COLO668 (cell line): Measurements from ENCODE around the gene CACHD1.
"Not testable (repeated sequence)": the region's sequence is repeated elsewhere in the genome, so short reads cannot be mapped to it uniquely, and the experiment has no call there.

Experiments used
- DNase-seq: peaks from one replicate; lab custom pipeline; 2025; ENCODE audit not compliant: unreplicated experiment; lab: John Stamatoyannopoulos, UW

Gene CACHD1

DNA sequence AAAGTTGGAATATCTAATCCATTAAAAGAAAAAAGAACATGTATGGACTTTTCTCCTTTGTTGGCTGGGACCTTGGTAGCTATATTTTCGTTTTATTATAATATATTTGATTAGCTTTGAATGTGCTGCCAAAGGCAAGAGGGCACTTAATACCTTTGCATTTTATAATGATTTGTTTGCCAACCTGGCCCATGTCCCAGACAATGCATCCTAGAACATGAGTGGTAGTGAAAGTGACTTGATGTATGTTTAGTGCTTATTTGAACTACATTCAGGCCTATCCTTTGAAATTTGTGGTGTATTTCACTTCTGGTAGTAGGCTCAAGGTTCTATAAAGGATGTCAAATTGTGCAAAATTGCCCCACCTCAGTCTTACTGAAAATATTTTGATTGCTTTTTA lies 25.9 kb downstream of the CACHD1 start:
- peak; percentile 90 for DNase-seq

DNA sequence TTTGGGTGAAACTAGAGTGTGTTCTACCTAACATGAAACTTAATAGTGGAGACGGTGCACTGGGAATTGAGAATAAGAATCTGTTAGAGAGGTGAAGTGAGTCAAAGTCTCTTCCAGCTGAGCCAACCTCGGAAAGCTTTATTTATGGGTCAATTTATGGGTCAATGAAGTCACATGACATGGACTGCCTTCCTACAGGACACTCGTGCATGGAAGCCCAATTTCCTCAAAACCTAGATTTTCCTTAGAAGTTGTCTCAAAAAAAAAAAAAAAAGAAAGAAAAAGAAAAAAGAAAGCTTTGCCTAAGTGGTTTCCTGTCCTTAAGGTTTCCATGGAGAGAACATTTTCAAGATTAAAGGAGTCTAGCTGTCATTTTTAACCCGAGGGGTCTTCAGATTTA lies 26.7 kb downstream of the CACHD1 start:
- DNase-seq = no peak

DNA sequence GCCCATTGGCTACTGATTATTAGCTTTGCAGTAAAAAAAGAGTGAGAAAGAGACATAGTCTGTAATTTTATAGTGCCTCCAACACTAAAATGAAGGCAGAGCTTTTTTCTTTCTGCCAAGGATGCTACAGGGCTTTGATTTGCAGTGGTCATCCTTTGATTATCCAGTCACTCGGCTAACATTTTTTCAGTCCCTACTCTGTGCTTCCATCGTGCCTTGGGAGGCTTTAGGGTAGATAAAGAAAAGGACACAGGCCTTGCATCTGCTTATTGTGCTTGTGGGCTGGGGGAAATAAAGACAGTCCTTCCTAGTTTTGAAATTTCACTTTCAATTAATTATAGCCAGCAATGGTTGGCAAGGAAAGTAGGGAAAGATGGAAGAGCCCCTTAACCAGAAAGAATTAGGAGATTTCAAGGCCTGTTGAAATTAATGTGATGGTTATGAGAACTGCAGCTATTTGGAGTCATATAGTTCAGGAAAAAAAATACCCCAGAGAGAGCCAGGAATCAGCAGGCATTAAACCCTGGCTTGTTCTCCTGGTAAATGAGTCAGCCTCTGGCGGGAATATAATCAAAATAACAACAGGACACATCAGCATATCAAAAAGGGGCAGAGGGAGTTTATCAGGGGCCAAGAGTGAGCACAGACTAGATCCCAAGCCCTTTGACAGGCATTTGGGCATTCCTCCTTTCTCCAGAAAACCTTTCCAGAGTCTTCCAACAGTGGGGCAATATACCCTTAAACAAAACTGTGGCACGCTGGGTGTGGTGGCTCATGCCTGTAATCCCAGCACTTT lies 27.4 kb downstream of the CACHD1 start:
- DNase-seq = no peak

DNA sequence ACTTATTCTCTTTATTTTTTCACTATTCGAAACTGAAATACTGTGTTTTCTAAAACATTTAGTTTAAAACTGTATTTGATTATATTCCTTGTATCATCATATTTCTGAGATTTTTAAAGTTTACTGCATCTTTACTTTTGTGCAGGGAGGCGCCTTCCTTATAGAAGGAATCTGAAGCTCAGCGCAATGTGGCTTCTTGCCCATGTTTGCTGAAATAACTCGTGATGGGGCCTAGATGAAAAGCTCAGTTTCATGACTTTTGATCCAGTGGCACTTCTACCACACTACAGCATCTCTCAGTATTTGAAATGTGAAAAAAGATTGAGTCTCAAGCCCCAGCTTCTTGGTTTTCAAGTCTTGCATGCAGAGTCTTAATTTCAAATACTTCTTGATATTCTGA lies 28.4 kb downstream of the CACHD1 start:
- no peak for DNase-seq

DNA sequence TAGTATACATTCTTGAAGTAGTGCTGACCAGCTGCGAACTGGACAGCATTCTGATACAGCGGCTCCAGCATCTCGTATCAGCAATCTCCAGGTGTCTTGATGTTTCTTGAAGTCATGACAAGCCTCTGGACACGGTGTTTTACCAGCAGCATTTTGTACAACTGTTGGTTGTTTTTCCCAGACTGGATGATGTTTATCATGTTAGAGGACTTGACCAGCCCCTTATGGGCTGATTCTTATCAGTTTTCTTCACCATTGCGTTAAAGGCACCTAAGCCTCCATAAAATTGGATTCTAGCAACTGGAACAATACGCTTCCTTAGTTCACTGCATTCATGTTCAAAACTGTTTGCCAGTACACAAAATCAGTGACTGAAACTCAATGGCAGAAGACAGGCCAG lies 29.1 kb downstream of the CACHD1 start:
- DNase-seq = no peak

DNA sequence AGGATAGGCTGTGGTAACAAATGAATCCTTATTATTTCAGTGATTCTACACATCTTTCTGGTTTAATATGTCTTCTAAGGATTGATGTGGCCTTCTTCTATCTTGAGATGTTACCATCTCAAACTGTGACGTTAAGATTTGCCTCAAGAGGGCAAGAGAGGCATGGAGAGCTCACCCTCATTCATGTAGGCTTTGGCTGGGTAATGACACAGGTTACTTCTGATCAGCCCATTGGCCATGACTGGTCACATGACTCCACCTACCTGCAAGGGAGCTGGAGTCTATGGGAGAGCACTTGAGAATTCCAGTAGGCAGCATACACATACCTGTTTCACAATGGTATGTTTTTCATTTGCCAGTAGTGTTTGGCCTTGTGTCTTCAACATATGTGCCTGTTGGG lies 30.0 kb downstream of the CACHD1 start:
- DNase-seq = no peak

DNA sequence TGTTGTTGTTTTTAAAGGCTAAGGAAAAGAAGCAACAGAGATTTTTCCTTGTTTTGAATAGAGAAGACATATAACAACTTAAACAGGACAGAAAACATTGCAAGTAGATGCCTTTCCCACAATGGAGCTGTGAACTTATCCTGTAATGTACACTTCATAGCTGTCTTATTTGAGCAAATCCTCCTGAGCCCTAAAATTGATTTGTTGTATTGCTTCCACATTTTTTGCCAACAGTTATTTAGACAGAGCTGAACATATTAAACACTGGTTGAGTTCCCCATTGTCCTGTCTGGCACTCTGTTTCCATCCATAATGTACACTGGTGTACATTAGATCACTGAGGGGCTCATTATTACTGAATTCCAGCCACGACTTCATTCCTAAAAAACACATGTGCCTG lies 32.2 kb downstream of the CACHD1 start:
- DNase-seq = no peak

DNA sequence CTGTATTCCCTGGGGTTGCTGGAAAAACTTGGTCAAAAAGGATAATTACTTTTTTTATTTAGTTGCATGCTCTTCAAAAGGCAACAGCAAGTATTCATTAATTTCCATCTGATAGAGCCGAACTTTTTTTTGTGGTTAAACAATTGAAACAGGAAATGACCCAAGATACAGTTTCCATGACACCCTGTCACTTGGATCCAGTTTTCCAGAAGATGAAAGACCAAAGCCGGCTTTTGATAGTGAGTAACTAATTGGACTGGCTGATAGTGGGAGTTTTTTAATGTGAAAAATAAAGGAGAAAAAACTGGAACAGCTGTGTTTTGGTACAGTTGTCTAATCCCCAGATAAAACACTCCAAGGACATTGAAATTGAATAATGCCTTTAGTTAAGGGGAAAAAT lies 33.0 kb downstream of the CACHD1 start:
- DNase-seq = no peak

DNA sequence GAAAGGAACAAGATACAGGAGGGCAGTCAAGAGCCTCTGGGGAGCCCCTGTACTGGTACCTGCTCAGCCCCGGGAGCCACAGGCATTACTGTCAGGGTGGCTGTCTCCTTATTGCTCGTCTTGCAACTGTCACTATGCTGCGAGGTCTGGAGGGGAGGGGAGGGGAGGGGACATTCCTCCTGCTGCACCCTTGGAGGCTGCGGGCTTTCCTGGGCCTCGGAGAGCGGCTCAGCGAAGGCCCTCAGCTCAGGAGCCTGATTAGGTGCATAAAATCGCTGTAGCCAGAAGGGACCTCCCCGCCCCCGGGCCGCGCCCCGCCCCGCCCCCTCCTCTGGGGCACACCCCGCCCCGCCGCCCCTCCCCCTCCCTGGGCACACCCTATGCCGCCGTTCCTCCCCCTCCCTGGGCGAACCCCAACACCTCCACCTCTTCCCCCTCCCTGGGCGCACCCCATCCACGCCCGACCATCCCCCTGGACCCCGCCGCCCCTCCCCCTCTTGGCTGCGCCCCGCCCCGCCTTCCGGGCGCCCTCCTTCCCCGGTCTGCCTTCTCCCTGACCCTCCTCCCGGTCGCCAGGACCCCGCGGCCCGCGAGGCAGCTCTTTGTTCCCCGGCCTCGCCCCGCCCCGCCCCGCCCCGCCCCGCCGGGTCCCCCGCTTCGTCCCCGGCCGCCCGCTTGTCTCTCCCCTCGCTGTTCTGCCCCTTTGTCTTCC lies 35.5 kb downstream of the CACHD1 start:
- peak; percentile 93 for DNase-seq

DNA sequence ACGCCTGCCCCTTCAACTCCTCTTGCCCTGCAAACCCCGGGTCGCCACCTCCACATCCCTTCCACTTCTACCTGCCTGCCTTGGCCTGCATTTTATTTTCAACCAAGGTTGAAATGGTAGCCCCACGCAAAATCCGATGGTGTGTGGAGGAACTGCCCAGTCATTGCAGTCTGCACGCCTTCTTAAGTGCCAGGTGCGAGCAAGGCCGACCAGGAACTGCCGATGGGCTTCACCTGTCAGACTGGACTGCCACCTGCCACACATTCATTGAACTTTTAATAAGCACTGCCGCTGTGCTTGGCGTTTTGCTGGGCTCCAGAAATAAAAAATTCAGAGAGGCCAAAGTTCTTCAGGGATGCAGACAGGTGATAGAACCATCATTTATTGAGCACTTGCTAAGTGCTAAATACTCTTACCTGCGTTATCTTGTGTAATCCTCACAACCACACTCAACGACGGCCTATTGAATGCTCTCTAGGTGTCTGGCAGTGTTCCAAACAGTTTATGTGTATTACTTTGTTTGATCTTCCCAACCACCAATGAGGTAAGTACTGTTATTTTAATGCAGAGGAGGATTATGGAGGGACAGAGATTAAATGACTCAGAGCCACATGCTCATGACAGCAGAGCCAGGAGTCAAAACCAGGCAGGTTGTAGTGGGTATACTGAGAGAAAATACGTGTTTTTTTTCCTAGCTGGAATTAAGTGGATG lies 36.2 kb downstream of the CACHD1 start:
- peak; percentile 97 for DNase-seq

DNA sequence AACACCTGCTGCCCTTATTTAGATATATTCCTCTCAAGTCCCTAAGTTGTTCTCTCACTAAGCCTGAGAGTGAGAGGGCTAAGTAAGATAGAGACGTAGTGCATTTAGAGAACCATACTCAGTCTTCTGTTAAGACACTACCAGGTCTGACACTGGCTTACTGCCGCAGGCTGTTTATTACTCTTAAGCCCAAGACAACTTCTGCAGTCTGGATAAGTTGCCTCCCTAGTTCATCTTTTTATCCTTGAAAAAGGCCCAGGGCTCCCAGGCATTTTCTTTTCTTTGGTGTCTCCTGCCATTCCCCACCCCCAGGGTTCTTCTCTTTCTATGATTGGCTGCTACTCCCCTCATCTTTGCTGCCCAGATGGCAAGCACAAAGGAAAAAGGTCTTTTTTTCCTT lies 38.7 kb downstream of the CACHD1 start:
- no peak for DNase-seq

DNA sequence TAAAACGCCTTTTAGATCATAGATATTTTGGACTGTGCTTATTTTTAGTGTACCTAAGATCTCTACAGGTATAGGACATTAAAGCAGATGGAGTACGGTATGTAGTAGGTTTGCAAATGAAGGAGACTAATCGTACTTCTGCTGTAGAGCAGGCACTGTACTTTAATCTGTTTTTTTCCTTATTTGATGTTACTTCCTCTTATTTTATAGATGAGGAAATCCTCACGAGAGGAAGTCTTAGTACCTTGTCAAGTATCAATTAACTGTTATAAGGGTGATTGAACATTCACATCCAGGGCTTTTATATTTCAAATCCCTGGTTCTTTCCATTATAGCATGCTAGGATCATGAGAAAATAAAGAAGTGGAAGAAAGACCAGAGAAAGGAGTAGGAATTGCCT lies 41.1 kb downstream of the CACHD1 start:
- DNase-seq = no peak

DNA sequence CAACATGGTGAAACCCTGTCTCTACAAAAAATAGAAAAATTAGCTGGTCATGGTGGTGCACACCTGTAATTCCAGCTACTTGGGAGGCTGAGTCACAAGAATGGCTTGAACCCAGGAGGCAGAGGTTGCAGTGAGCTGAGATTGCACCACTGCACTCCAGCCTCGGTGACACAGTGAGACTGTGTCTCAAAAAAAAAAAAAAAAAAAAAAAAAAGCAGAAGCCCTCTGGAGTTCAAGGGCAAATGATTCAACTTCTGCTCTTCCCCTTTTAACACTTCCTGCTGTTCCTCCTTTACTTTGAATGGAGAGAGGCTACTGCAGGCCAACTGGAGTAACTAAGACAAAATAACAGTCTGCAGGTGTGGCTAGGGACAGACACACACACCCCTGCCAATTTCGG lies 42.3 kb downstream of the CACHD1 start:
- DNase-seq = not testable (repeated sequence)

DNA sequence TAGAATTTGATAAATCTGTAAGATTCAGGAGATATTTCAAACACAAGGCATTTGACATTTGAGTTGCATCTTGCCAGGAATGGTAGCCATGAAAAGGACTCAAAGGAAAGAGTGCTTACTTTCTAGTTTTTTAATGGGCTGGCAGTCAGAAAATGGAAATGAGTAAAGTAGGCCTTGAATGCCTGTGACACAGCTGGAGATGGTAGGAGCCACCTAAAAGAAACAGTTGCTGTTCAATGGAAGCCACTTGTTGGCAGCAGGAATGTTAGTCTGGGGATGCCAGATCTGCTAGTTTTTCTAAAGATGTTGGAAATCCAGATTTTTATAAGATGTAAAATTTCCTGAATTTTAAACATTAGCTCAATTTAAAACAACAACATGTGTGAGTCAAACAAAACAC lies 43.6 kb downstream of the CACHD1 start:
- DNase-seq = no peak

DNA sequence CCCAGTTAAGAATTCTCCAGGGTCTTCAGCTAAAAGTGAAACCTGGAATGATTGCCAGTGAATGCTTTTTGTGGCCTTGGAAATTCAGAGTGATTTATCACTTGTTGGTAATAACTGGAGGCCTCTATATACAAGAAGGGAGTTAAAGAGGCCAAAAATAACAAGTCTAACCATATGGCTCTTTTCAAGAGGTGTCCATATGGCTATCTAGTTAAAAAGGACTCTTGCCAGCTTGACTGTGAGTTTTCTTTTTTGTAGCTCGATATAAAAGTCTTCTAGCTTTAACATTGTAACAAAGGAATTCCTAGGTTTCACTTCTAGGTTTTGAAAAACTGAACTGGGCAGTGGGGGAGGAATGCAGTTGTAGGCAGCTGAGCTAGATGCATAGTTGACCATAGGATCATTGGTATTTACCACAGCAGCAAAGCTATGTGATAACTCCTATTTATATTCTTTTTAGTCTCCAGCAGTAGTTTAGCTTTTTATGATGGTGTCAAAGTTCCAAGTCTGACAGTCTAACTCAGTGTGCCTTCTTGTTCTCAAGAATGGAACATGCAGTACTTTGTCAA lies 44.4 kb downstream of the CACHD1 start:
- no peak for DNase-seq

DNA sequence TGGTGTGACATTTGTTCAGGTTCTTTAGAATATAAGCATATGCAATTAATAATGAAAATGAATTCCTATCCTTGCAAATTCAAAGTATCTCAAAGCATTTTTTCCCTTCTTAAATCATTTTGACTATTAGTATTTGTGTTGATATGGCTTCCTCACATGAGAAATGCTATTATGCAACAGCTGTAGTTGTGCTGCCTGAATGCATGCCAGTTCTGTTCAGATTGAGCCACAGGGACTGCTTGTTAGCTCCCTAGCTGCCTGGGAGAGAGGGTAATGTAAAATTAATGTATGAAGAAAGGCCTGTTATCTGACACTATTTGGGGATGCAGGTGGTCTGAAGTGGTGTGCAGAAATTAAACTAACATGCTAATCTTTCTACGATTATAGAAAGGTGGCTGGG lies 45.5 kb downstream of the CACHD1 start:
- no peak for DNase-seq

DNA sequence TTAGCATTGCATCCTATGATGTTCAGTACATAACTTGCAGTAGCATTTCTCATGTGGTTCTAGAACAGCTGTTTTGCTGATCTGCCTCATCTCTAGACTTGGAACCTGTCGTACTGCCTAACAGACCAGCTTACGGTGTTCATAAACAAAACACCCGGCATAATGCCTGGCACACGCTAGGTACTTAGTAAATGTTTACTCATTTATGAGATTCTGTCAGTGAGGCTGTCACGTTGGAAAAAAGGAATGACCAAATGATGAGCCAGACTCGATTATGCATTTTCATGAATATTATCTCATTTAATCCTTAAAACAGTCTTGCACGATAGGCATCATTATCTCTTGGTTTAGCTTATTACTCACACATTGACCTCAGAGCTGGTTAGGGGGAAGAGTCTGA lies 46.4 kb downstream of the CACHD1 start:
- DNase-seq = no peak

DNA sequence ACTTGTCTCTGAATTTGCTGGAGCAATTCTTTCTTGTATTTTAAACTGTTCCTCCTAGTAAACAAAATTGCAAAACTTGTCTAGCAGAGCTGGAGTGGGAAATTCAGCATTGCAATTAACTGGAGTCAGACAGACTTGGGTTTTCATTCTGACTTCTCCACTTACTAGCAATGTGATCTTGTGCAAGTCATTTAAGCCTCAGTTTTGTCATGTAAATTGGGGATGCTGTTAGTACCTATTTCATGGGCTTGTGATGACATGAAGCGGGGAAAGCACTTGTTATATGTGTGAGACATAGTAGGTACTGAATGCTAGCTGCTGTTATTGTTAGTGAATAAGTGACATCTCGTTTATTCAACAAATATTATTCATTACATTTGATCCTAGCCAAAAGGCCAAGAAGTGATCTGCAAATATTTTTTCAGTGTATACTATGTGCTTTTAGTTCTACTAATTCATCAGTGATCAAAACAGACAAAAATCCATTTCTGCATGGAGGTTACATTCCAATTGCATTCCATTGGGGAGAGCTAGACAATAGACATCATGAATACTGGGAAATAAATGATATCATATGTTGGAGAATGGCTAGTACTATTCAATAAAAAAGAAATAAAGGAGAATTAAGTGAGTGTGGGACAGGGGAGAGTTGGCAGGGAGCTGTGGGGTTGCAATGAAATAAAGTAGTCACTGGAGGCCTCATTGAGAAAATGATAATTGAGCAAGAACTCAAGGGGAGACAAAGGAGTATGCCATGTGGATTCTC lies 47.1 kb downstream of the CACHD1 start:
- DNase-seq = no peak

DNA sequence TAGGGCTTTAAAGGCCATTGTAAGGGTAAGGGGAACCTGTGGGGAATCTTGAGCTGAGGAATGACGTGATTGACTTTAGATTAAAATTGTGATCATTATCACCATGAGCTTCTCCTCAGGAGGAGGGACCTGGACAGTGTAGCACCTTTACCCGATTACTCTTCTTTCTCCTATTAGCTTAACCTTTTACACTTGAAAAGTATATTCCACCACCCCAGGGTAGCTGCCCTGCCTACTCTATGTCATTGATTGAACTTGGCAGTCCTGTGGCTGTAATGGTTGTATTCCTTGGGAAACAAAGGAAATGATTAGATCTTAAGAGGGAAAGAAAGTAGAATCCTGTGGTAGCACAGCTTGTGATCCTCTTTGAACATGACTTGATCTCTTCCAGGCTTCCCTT lies 47.7 kb downstream of the CACHD1 start:
- DNase-seq = no peak

DNA sequence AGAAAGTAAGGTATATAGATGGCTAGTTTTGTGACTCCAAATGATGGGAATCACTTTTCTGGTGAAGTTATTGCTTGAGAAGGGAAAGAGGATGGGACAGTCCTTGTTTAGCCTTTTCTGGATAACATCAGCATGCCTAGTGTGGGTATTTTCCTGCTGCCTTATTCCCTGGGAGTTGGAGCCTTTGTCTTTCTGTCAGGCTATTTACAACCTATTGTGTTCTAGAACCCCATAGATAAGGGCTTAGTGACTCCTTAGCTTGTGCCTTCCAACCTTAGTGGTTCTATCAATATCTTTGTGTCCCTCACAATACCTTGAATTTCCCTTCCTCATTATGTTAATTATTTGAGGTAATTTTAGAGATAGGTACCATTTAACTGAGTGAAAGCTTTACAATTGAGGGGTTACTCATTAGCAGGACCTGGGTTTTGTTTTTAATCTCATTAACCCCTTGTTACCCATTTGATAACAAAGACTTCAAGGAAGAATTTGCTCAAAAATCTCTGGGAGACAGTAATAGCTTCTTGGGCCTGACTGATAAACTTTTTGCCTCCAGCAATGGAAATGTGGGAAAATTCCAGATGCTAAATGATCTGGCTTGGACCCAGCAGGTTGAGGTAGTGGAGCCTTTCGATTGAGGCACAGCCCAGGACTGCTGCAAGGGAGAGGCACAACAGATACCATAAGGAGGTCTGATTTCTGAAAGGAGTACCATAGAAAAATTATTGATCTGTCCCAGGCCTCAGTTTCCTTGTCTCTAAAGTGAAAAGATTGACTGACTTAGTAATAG lies 49.0 kb downstream of the CACHD1 start:
- no peak for DNase-seq
